NCI-H1092 (cell line): Measurements from ENCODE around the gene MRM1.

ENCODE experiments used
- DNase-seq: peaks from one replicate; lab custom pipeline; 2025; lab: John Stamatoyannopoulos, UW

MRM1 gene

DNA sequence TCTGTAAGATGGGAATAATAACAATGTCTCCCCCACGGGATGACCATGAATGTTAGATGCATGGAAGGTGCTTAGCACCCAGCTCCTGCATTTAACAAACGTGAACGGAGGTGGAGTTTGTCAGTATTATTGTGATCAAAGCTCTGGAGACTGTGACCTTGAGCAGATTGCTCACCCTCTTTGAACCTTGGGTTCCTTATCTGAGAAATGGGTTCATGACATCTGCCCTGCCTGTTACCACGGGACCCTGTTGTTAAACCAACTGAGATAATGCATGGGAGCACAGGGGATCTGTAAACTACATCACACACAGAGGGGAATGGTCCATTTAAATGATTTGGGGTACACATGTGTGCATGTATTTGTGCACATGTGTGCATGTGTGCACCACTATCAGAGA lies 29.6 kb downstream of the MRM1 start:
- DNase-seq: no peak

DNA sequence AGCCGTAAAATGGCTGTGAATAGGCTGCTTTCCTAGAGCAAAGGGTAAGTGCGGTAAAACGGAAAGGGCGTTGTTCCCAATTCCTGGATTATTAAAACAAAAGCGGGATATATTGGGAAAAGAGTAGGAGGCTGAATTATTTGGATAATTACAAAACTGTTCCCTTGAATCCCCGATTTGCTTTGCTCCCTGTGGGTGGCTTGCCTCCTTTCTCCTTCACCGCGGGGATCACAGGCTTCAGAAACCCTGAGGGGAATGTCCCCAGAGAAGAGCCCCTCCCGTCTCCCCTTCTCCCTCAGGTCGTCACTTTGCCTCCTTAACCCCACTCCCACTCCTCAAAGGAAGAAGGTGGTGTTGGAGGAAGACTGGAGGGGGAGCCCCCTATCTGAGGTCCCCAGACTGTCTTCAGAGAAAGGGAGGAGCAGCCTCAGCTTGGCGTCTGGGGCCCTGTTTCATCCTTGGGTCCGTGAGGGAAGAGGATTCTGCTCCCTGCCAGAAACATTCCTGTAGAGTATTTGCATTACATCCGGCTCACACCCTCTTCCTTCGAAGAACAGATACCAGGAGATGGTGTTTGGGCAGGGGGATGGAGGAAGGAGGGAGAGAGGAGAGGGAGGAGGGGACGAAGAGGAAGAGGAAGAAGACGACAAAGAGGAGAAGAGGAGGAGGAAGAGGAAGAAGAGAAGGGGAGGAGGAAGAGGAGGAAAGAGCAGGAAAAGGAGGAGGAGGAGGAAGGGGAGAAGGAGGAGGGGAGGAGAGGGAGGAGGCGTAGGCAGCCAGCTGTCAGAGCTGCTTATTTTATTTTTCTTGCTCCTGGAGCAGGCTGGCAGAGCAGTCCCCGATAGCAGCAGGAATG lies 31.8 kb downstream of the MRM1 start:
- DNase-seq: no peak

DNA sequence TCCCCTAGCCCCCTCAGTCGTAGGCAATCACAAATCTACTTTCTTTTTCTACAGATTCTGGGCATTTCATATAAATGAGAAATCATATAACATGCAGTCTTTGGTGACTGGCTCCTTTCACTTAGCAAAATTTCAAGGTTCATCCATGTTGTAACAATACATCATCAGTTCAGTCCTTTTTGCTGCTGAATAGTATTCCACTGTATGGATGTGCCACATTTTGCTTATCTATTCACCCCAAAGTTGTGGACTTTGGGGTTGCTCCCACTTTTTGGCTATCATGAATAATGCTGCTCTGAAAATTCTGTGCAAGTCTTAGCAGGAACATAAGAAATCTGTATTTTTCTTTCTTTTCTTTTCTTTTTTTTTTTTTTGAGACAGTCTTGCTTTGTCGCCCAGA lies 39.0 kb downstream of the MRM1 start:
- no peak for DNase-seq

DNA sequence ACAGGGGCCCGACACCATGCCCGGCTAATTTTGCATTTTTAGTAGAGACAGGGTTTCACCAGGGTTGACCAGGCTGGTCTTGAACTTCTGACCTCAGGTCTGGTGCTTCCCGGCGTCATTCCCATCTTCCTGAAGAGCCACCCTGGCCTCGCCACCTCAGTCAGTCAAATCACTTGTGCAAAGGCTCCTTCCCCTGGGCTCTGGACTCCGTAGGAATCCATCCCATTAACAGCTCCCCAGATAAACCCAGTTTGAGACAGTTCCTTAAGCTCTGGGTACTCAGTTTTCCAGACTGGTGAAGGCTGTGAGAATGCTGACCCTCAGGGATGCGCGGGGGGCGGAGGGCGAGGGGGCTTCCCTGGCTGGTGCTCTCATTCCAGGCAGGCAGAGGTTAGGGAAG lies 39.5 kb downstream of the MRM1 start:
- no peak for DNase-seq

DNA sequence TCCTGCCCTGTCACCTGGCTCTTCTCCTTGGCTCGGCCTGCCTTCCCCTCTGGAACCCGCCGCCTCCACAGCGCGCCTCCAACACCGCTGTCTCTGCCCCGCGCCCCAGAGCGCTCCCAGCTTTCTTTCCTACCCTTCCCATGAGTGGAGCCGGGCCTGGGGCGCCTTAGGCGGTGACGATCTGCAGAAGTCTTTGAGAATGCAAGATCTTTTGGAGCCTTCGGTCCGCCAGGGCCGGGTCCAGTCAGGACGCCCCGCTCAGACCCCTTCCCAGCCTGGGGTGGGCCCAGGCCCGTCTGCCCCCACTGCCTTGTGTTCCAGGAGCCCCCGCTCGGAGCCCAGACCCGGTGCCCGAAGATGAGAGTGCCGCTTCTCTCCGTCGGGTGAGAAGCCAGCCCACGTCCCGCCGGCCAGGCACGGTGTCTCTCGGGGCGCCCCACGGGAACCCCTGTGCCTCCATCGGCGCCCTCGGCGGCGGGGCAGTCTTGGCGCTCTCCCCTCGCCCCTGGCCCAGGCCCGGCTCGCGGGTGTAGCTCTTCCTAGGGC lies 40.0 kb downstream of the MRM1 start:
- DNase-seq: no peak

DNA sequence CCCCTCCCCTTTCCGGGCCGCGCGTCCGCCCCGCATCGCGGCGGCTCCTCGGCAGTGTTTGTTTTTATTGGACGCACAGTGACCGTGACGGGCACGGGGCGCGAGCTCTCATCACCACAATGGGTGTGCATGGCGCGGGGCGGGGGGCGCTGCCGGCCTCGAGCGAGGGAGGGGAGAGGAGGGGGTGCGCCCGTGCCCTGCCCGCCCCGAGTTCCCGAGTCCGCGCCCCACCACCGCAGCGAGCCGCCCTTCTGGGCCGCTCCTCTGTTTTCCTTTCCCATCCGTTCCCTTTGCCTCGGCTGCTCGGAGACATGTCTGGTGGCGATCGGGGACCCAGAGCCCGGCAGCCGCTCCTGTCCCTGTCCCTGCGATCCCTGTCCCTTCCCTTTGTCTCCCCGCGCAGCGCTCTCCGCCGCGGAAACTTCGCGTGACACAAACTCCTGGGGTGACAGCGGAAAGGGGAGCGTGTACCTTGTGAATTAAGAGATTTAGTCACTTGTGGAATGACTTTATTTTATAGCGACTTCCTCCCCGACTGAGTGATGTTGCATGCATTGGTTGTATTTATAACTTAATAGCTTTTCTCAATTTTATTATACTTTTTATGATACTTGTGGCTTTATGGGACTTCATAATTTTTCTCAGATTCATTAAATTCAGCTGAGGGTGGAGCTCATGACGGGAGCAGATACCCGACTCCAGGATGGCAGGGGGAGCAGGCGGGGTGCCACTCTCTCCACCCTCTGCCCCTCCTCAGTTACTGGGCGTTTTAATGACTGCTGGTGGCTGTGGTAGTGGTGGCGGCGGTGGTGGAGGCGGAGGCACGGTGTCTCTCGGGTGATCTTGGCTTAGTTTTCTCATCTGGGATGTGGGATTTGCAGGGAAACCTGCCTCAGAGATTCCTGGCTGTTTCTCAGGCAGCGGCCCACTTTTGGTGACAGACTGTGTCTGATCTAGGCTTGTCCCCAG lies 40.8 kb downstream of the MRM1 start:
- DNase-seq: peak; percentile 7

DNA sequence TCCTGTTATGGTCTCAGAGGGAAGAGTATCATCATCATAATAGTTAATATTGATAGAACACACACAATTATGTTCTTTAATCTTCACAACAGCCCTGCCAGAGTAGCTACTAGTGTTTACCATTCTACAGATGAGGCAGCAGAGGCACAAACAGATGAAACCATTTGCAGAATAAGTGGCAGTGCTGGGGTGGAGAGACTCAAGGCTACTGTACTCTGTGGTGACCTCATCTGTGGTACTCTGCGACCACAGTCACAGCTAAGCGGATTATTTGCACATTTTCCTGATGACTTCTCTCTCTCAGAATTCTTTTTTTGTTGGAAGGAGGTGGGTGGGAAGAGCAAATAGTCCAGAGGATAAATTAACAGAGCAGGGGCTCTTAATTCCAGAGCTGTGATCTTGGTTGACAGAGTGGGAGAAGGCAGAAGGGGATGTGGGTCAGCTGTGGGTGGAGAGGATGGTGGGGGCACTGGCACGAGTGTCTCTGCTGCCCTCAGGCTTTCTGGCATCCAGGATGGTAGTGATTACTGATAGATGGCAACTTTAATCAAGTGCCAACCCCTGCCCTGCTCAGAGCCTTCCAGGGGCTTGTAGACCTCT lies 41.8 kb downstream of the MRM1 start:
- no peak for DNase-seq

DNA sequence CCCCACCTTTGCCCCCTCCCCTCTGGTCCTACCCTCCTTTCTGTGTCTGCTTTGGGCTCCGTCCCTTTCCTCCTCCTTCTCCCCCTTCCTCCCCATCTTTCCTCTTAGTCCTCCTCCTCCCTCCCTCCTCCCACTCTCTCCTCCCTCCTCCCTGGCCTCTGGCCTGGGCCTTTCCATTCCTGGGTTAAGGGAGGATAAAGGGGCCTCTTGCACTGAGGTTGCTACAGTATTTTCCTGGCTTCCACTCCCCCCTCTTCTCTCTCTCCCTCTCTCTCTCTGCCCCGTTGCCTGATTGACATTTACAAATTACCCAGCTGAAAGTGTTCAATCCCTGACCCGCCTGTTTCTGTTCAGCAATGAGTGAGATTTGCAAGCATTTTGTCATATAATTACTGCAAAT lies 44.0 kb downstream of the MRM1 start:
- no peak for DNase-seq

DNA sequence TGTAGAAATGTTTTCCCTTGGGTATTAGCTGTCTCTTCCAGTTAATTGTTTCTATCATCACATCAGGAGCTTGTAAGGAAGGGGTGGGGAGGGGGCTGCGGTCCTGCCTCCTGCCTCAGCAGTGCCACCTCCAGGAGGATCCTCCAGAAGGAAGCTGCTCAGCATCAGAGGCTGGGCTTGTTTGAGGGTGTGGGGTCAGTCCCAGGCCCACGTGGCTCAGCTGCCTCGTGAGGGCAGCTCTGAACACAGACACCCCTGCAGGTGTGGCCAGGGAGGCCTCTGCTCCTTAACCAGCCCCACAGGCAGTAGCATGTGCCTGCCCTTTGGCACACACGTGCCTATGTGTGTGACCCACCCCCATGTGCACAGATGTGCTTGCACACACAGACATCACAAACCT lies 46.3 kb downstream of the MRM1 start:
- DNase-seq: no peak

DNA sequence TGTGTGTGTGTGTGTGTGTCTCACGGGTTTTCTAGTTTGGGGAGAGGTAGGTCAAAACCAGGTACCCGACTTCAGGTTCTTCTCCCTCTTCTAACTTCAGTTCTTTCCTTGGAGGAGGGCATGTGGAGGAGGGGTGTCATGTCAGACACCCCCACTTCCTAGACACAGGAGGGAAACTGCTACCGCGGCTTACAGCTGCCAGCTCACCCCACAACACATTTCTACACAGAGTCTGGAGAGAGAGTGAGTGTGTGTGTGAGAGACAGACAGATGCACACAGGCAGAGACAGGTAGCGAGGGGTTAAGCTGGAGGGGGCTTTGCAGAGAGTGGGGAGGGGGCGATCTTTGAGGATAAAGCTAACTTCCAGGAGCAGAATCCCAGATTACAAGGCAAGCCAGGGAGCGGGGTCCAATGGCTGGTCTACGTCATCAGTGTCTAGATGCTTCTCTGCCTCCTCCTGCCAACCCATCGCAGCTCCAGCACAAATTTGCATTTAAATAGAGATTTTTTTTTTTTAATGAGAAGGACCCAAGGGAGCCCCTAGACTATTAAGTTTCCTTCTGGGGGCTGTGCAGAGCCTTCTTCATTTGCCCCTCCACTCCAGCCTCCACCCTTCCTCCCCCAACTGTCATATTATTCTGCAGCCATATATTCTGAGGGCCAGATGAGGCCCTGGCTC lies 48.9 kb downstream of the MRM1 start:
- DNase-seq: peak; percentile 25

DNA sequence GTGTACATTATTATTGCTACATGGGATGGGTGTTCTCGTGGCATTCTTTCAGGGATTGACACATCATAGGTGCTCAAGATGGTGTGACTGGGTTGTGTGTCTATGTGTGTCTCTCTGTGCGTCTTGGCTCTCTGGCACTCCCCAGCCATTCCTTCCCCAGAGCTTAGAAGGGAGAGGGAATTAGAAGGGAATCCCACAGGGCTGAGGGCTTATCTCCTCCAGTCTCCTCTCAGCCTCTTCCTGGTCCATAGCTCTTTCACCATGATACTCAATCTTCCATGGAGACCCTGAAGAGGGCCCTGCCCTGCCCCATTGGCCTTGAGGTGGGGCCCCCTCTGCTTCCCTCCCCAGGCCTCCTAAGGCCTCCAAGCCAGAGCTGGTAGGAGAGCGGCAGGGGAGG lies 52.0 kb downstream of the MRM1 start:
- no peak for DNase-seq

DNA sequence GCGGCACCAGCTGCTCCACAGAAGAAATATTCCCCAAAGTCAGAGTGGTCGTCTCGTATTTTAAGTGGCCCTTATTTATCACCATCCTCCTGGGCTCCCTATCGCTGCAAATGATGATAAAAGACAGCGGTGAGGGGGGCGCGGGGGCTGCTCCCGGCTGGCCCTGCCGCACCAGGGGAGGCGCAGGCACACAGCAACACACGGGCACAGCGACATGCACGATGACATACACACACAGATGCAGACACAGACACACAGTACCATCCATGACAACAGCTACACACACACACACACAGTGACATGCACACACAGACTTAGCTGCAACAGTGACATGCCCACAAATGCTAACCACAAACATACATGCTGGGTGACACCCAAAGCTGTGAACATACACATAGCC lies 52.5 kb downstream of the MRM1 start:
- DNase-seq: no peak

DNA sequence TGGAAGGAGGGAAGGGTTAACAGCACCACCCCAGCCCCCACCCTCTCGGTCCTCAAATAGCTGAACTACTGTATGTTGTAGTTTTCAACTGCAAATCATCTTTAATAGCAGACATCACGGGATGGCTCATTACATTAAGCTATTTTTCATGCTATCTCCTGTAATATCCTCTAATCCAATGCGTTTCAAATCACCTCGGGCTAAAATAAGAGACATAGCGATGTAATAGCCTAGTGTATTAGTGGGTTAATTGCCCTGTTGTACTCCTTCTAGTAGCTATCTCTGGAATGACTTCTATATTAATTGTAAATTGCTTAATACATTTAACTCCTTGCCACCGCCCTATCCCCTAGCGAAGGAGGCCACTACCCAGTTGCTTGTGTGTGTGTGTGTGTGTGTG lies 54.3 kb downstream of the MRM1 start:
- no peak for DNase-seq

DNA sequence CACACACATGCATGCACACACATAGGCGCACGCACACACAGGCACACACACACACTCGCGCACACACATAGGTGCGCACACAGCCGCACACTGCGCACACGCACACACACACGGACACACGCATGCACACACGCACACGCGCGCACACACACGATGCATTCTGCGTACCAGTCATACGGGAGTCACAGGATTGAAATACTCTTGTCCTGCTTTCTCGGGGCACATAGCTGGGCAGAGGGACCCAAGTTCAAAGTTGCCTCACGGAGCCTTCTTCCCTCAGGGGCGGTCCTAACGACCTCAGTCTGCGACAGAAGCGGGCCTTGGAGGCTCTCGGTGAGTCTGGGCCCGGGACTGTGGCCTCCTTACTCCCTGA lies 56.0 kb downstream of the MRM1 start:
- DNase-seq: no peak

DNA sequence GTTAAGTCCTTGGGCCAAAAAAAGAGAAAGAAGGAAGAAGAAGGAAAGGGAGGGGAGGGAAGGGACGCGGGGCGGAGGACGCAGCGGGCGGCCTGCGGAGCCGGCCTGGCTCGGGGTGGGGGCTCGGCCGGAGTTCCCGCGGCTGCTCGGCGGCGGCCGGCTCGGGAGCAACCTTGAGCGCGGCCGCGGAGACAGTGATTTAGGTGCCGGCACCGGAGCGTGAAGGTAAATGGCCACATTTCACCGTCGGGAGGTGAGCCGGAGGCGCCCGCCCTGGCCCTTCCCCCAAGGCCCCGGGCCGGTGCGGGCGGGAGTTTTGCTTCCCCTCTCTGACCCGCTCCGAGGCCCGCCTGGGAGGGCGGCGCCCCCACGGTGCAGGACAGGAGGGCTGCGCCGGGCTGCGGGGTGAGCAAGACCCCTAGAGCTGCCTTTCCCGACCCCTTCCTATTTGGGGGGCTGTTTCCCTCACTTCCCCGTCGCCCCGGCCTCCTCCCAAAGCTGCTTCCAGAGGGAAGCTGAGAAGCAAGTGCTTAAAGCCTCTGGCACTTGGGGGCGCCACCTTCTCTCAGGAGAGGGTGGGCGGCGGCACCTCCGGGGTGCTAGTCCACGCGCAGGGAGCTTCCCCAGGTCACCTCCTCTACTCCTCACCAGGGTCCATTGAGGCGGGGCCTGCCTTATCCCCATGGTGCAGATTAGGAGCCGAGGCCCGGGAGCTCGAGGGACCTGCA lies 56.5 kb downstream of the MRM1 start:
- DNase-seq: peak; percentile 56
